WI38 (cell line): ENCODE results near the gene VDAC1.
"Not testable (repeated sequence)": the region's sequence is repeated elsewhere in the genome, so short reads cannot be mapped to it uniquely, and the experiment has no call there.

Experiments
- H3K4me3 ChIP-seq: 2 replicates; pipeline ENCODE4 v1.5.1; 2011; ENCODE audit warnings: low read depth, mild to moderate bottlenecking, control low read depth, low read length
- CTCF ChIP-seq: IDR thresholded peaks from 2 replicates; pipeline ENCODE4 v1.5.1; 2012; ENCODE audit warnings: low read depth, mild to moderate bottlenecking, control low read depth, low read length

Gene VDAC1

GRCh38 chr5:133936651-133937015, 68.1 kb downstream of the VDAC1 start:
- H3K4me3 ChIP-seq, result no peak overlapping the region
- no peak for TF ChIP-seq CTCF

- H3K4me3 ChIP-seq, result not testable (repeated sequence)
Observed at GRCh38 chr5:133935991-133936650, 68.7 kb downstream of the VDAC1 start.

GRCh38 chr5:133935667-133935940, 69.2 kb downstream of the VDAC1 start:
- H3K4me3 ChIP-seq, result no peak overlapping the region
- TF ChIP-seq CTCF, result no peak

GRCh38 chr5:133934822-133935666, 69.7 kb downstream of the VDAC1 start:
- TF ChIP-seq CTCF, result no peak
- H3K4me3 ChIP-seq, result no peak overlapping the region

GRCh38 chr5:133934311-133934710, 70.5 kb downstream of the VDAC1 start:
- TF ChIP-seq CTCF, result no peak
- H3K4me3 ChIP-seq, result no peak overlapping the region

- no peak overlapping the region for H3K4me3 ChIP-seq
- TF ChIP-seq CTCF, result no peak
Observed at GRCh38 chr5:133933670-133934295, 71.0 kb downstream of the VDAC1 start.

GRCh38 chr5:133933169-133933509, 71.6 kb downstream of the VDAC1 start:
- no peak overlapping the region for H3K4me3 ChIP-seq

More at GRCh38 chr5:133933169-133933509, 71.6 kb downstream of the VDAC1 start:
- TF ChIP-seq CTCF, result no peak
